ENCODE results near the gene PATE1.
"Not testable (repeated sequence)": the region's sequence is repeated elsewhere in the genome, so short reads cannot be mapped to it uniquely, and the experiment has no call there.

The PATE1 gene, protein sequence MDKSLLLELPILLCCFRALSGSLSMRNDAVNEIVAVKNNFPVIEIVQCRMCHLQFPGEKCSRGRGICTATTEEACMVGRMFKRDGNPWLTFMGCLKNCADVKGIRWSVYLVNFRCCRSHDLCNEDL

GRCh38 chr11:125745979-125746378 lies at the start of gene PATE1:
PATE1 (plus strand) TSS chr11:125746279; CDS start chr11:125746305, 26 bp downstream.
- TF ChIP-seq, protein P1, sequence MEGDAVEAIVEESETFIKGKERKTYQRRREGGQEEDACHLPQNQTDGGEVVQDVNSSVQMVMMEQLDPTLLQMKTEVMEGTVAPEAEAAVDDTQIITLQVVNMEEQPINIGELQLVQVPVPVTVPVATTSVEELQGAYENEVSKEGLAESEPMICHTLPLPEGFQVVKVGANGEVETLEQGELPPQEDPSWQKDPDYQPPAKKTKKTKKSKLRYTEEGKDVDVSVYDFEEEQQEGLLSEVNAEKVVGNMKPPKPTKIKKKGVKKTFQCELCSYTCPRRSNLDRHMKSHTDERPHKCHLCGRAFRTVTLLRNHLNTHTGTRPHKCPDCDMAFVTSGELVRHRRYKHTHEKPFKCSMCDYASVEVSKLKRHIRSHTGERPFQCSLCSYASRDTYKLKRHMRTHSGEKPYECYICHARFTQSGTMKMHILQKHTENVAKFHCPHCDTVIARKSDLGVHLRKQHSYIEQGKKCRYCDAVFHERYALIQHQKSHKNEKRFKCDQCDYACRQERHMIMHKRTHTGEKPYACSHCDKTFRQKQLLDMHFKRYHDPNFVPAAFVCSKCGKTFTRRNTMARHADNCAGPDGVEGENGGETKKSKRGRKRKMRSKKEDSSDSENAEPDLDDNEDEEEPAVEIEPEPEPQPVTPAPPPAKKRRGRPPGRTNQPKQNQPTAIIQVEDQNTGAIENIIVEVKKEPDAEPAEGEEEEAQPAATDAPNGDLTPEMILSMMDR (conservative IDR thresholded peaks at IDR 0.05; ENCODE audit: low read length): no peak
- no peak within 1 kb of the TSS for H3K4me3 ChIP-seq (ENCODE audit: low read length)
- DNase-seq (ENCODE audit: low read depth): no peak

- TF ChIP-seq, protein P1 (conservative IDR thresholded peaks at IDR 0.05; ENCODE audit: low read length): no peak
- no peak overlapping the region for H3K4me3 ChIP-seq (ENCODE audit: low read length)
- no peak for DNase-seq (ENCODE audit: low read depth)
Measured at GRCh38 chr11:125701018-125701610, 45.0 kb upstream of the PATE1 start.

DNA sequence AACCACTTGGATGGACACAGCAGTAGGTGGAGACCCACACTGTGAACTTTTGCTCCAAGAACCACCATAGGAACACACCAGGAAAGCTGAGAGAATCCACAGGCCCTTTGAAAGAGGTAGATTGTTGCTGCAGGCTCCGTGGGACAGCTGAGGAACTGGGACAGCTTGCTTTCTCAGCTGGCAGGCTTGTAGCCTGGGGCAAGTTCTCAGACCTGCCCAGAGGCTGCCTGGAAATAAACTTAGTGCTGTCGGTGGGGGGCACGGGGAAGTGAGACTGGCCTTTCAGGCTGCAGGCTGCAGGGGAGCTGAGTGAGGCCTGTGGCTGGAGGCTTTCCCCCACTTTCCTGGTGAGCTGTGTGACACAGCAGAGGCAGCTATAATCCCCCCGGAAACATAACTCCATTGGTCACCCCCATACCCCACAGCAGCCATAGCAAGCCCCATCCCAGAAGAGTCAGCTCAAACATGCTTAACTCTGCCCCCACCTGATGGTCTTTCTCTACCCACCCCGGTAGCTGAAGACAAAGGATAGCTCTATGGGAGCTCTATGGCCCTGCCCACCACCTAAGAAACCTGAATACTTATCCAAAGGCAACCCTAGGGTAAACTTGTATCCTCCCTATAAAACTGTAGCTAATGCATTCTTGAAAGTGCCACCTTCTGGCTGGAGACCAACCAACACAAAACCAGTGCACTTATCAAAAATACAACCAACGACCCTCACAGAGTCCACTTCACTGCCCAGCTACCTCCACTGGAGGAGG lies 44.0 kb upstream of the PATE1 start:
- DNase-seq (ENCODE audit: low read depth): no peak
- TF ChIP-seq, protein P1 (conservative IDR thresholded peaks at IDR 0.05; ENCODE audit: low read length): no peak
- no peak overlapping the region for H3K4me3 ChIP-seq (ENCODE audit: low read length)

GRCh38 chr11:125704686-125705085 lies 41.4 kb upstream of the PATE1 start:
- not testable (repeated sequence) for DNase-seq (ENCODE audit: low read depth); H3K4me3 ChIP-seq (ENCODE audit: low read length)

- DNase-seq (ENCODE audit: low read depth): no peak
- H3K4me3 ChIP-seq (ENCODE audit: low read length): no peak overlapping the region
- TF ChIP-seq, protein P1 (conservative IDR thresholded peaks at IDR 0.05; ENCODE audit: low read length): no peak
Measured at GRCh38 chr11:125720781-125721180, 25.3 kb upstream of the PATE1 start.

DNA sequence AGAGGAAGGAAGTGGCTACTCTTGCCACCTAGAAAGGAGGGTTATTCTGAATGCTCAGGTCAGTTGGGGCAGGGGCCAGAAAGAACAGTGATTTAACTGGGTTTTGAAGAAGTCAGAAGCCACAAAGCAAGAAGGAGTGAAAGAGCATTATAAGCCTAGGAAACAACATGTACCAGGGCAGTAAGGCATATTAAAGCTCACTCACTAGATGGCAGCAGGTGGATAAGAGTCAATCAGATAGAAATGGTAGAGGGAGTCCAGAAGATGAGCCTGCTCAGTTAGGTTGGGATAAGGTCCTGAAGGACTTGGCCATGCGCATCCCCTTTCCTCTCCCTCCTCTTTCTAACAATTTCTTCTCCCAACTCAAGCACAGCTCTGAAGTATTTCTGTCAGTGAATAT lies 22.0 kb upstream of the PATE1 start:
- TF ChIP-seq, protein P1 (conservative IDR thresholded peaks at IDR 0.05; ENCODE audit: low read length): peak; percentile 47
- no peak overlapping the region for H3K4me3 ChIP-seq (ENCODE audit: low read length)
- peak; percentile 24 for DNase-seq (ENCODE audit: low read depth)

GRCh38 chr11:125728969-125729368 lies 17.1 kb upstream of the PATE1 start:
- H3K4me3 ChIP-seq (ENCODE audit: low read length): no peak overlapping the region
- TF ChIP-seq, protein P1 (conservative IDR thresholded peaks at IDR 0.05; ENCODE audit: low read length): no peak
- no peak for DNase-seq (ENCODE audit: low read depth)

Data from AG10803 (cell line).